ENCODE results near the gene CEL. TPM values are rescaled to one million over a fixed set of nuclear protein-coding genes. Genes with fewer than 3 reads are reported as not detected.

The CEL gene
- total and polyA plus RNA-seq, 2 experiments from 2014 or later = 0.27 to 2.3 TPM

- TF ChIP-seq, protein P1, sequence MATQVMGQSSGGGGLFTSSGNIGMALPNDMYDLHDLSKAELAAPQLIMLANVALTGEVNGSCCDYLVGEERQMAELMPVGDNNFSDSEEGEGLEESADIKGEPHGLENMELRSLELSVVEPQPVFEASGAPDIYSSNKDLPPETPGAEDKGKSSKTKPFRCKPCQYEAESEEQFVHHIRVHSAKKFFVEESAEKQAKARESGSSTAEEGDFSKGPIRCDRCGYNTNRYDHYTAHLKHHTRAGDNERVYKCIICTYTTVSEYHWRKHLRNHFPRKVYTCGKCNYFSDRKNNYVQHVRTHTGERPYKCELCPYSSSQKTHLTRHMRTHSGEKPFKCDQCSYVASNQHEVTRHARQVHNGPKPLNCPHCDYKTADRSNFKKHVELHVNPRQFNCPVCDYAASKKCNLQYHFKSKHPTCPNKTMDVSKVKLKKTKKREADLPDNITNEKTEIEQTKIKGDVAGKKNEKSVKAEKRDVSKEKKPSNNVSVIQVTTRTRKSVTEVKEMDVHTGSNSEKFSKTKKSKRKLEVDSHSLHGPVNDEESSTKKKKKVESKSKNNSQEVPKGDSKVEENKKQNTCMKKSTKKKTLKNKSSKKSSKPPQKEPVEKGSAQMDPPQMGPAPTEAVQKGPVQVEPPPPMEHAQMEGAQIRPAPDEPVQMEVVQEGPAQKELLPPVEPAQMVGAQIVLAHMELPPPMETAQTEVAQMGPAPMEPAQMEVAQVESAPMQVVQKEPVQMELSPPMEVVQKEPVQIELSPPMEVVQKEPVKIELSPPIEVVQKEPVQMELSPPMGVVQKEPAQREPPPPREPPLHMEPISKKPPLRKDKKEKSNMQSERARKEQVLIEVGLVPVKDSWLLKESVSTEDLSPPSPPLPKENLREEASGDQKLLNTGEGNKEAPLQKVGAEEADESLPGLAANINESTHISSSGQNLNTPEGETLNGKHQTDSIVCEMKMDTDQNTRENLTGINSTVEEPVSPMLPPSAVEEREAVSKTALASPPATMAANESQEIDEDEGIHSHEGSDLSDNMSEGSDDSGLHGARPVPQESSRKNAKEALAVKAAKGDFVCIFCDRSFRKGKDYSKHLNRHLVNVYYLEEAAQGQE (IDR thresholded peaks at IDR 0.05; ENCODE audit: unreplicated experiment) = no peak
- TF ChIP-seq, protein P2, sequence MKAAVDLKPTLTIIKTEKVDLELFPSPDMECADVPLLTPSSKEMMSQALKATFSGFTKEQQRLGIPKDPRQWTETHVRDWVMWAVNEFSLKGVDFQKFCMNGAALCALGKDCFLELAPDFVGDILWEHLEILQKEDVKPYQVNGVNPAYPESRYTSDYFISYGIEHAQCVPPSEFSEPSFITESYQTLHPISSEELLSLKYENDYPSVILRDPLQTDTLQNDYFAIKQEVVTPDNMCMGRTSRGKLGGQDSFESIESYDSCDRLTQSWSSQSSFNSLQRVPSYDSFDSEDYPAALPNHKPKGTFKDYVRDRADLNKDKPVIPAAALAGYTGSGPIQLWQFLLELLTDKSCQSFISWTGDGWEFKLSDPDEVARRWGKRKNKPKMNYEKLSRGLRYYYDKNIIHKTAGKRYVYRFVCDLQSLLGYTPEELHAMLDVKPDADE (IDR thresholded peaks at IDR 0.05) = no peak
These were observed 4.2 kb upstream of the CEL start (continued) for GRCh38 chr9:133057553-133057952.

- no peak overlapping the region for H3K4me2 ChIP-seq
- no peak overlapping the region for H3K27ac ChIP-seq (ENCODE audit: low read depth)
- H2AFZ ChIP-seq = no peak overlapping the region
- no peak overlapping the region for H3K4me3 Mint-ChIP-seq
- no peak for DNase-seq (ENCODE audit: low spot score)
- H3K27ac Mint-ChIP-seq = no peak overlapping the region; the same call in 1 of the 2 replicates
- H3K36me3 ChIP-seq (ENCODE audit: insufficient read depth) = no peaks in the 10 kb centered on the region; the same call in 1 of the 2 replicates
- peaks cover 30% of the 10 kb centered on the region for H3K4me1 Mint-ChIP-seq
- no peak for ATAC-seq
- no peaks in the 10 kb centered on the region for H3K9me3 Mint-ChIP-seq
- H3F3A ChIP-seq (replicated peaks; ENCODE audit: low read depth) = 0 out of 2 replicates have a peak, but pooled peaks cover 8% of the 10 kb centered on the region
- H3K27me3 Mint-ChIP-seq (ENCODE audit: insufficient read depth, low read depth, poor library complexity) = peaks cover 5% of the 10 kb centered on the region
- no peaks in the 10 kb centered on the region for H4K20me1 ChIP-seq (replicated peaks; ENCODE audit: insufficient read depth)
- no peaks in the 10 kb centered on the region for H3K79me2 ChIP-seq (replicated peaks; ENCODE audit: insufficient read depth)
- TF ChIP-seq EZH2 (IDR thresholded peaks at IDR 0.05; ENCODE audit: low read depth, unreplicated experiment) (no peak), ZNF331 (CRISPR knock-in tag; IDR thresholded peaks at IDR 0.05; ENCODE audit: low read depth) (no peak), POLR2AphosphoS5 (IDR thresholded peaks at IDR 0.05; ENCODE audit: low read depth) (no peak), ZNF114 (CRISPR knock-in tag; IDR thresholded peaks at IDR 0.05) (no peak)
- TF ChIP-seq, protein P3, sequence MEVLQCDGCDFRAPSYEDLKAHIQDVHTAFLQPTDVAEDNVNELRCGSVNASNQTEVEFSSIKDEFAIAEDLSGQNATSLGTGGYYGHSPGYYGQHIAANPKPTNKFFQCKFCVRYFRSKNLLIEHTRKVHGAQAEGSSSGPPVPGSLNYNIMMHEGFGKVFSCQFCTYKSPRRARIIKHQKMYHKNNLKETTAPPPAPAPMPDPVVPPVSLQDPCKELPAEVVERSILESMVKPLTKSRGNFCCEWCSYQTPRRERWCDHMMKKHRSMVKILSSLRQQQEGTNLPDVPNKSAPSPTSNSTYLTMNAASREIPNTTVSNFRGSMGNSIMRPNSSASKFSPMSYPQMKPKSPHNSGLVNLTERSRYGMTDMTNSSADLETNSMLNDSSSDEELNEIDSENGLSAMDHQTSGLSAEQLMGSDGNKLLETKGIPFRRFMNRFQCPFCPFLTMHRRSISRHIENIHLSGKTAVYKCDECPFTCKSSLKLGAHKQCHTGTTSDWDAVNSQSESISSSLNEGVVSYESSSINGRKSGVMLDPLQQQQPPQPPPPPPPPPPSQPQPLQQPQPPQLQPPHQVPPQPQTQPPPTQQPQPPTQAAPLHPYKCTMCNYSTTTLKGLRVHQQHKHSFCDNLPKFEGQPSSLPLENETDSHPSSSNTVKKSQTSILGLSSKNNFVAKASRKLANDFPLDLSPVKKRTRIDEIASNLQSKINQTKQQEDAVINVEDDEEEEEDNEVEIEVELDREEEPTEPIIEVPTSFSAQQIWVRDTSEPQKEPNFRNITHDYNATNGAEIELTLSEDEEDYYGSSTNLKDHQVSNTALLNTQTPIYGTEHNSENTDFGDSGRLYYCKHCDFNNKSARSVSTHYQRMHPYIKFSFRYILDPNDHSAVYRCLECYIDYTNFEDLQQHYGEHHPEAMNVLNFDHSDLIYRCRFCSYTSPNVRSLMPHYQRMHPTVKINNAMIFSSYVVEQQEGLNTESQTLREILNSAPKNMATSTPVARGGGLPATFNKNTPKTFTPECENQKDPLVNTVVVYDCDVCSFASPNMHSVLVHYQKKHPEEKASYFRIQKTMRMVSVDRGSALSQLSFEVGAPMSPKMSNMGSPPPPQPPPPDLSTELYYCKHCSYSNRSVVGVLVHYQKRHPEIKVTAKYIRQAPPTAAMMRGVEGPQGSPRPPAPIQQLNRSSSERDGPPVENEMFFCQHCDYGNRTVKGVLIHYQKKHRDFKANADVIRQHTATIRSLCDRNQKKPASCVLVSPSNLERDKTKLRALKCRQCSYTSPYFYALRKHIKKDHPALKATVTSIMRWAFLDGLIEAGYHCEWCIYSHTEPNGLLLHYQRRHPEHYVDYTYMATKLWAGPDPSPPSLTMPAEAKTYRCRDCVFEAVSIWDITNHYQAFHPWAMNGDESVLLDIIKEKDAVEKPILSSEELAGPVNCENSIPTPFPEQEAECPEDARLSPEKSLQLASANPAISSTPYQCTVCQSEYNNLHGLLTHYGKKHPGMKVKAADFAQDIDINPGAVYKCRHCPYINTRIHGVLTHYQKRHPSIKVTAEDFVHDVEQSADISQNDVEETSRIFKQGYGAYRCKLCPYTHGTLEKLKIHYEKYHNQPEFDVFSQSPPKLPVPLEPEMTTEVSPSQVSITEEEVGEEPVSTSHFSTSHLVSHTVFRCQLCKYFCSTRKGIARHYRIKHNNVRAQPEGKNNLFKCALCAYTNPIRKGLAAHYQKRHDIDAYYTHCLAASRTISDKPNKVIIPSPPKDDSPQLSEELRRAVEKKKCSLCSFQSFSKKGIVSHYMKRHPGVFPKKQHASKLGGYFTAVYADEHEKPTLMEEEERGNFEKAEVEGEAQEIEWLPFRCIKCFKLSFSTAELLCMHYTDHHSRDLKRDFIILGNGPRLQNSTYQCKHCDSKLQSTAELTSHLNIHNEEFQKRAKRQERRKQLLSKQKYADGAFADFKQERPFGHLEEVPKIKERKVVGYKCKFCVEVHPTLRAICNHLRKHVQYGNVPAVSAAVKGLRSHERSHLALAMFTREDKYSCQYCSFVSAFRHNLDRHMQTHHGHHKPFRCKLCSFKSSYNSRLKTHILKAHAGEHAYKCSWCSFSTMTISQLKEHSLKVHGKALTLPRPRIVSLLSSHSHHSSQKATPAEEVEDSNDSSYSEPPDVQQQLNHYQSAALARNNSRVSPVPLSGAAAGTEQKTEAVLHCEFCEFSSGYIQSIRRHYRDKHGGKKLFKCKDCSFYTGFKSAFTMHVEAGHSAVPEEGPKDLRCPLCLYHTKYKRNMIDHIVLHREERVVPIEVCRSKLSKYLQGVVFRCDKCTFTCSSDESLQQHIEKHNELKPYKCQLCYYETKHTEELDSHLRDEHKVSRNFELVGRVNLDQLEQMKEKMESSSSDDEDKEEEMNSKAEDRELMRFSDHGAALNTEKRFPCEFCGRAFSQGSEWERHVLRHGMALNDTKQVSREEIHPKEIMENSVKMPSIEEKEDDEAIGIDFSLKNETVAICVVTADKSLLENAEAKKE (CRISPR knock-in tag; IDR thresholded peaks at IDR 0.05) = no peak
- H3K9me2 ChIP-seq (ENCODE audit: insufficient read depth) = no peaks in the 10 kb centered on the region
- no peaks in the 10 kb centered on the region for H3K27me3 ChIP-seq (ENCODE audit: insufficient read depth)
- H3K4me3 ChIP-seq = no peak overlapping the region
- peaks cover 16% of the 10 kb centered on the region for H3K4me1 ChIP-seq (ENCODE audit: insufficient read depth)
- H3K36me3 Mint-ChIP-seq (ENCODE audit: low read depth) = peaks cover 39% of the 10 kb centered on the region
These were observed 3.7 kb upstream of the CEL start for GRCh38 chr9:133058071-133058470.
